ENCODE results near the gene AOPEP. TPM values are rescaled to one million over a fixed set of nuclear protein-coding genes. Genes with fewer than 3 reads are reported as not detected.
A peak's percentile ranks its signal among the peaks of the same experiment; 100 is the strongest.

Gene AOPEP
- total RNA-seq, 2 donors from 2014 or later = 81.5 to 224 TPM

- TF ChIP-seq, protein P1, sequence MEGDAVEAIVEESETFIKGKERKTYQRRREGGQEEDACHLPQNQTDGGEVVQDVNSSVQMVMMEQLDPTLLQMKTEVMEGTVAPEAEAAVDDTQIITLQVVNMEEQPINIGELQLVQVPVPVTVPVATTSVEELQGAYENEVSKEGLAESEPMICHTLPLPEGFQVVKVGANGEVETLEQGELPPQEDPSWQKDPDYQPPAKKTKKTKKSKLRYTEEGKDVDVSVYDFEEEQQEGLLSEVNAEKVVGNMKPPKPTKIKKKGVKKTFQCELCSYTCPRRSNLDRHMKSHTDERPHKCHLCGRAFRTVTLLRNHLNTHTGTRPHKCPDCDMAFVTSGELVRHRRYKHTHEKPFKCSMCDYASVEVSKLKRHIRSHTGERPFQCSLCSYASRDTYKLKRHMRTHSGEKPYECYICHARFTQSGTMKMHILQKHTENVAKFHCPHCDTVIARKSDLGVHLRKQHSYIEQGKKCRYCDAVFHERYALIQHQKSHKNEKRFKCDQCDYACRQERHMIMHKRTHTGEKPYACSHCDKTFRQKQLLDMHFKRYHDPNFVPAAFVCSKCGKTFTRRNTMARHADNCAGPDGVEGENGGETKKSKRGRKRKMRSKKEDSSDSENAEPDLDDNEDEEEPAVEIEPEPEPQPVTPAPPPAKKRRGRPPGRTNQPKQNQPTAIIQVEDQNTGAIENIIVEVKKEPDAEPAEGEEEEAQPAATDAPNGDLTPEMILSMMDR (IDR thresholded peaks at IDR 0.05) = no peak
- DNase-seq (no peak), ATAC-seq (no peak)
- H3K36me3 ChIP-seq (replicated peaks in 1 of 2; ENCODE audit: insufficient read depth in 1 of 2, low read depth in 2 of 2) = no peaks in the 10 kb centered on the region
- no peaks in the 10 kb centered on the region for H3K27me3 ChIP-seq
- peaks cover 9% of the 10 kb centered on the region for H3K4me1 ChIP-seq
- H3K9me3 ChIP-seq = no peaks in the 10 kb centered on the region
- intact Hi-C loops (cut with DNase I) = loop anchor here (10.0 kb wide), 1 partner anchor 54 kb away; no protein-coding TSS in a partner anchor
- H3K4me3 ChIP-seq = no peak overlapping the region
- WGBS, 2 donors = 85 to 95% methylated on average over 2 of the region's 2 CpGs
- no peak overlapping the region for H3K27ac ChIP-seq
Observed at GRCh38 chr9:94859226-94859625, 132.7 kb downstream of the AOPEP start.

- intact Hi-C loops (cut with DNase I) = loop anchor here (10.0 kb wide), 1 partner anchor 55 kb away; no protein-coding TSS in a partner anchor
- 90 to 97% methylated on average over 6 of the region's 6 CpGs for WGBS, 2 donors
- no peak for ATAC-seq
Observed at GRCh38 chr9:94859891-94860290, 133.4 kb downstream of the AOPEP start.

DNA sequence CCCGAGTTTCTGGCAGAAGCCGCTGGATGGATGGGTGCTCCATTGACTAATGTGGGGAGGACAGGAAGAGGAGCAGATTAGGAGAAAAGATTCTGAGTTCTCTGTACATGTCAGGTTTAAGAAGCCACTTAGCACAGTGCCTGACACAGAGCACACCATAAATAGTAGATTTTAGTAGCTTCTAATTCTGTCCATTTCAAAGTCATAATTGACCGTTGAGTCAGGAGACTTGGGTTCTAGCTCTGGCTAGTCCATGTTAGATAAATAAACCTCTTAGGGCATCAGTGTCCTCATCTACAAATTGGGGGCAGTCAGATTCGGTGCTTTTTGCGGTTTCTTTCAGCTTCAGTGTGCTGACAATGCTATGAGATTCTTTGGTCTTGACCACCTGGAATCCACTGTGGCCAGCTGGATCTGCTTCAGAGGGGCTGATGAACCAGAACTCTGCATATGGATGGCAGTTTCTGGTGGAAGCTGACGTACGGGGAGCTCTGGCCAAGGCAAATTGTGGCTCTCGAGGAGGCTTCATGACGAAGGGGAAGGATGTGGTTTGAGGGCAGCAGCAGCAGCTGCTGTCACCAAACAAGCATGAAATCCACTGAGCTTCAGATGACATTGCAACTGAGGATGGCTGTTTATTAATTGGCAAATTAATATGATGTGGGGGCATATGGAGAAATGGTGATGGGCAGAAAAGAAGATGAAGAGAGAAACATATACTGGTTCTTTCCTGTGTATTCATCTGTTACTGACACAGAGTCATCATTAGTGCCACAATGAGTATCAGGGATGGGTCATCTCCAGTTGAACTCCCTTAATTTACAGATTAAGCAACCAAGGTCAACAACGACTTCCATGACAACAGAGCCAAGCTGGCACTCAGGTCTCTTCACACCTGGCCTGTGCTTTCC, 134.4 kb downstream of the AOPEP start:
- 75 to 83% methylated on average over 10 of the region's 10 CpGs for WGBS, 2 donors
- Histone ChIP-seq H3K27me3 (no peaks in the 10 kb centered on the region), H3K36me3 (replicated peaks in 1 of 2; ENCODE audit: insufficient read depth in 1 of 2, low read depth in 2 of 2) (no peaks in the 10 kb centered on the region), H3K4me3 (no peak overlapping the region), H3K4me1 (peaks cover 13% of the 10 kb centered on the region), H3K9me3 (no peaks in the 10 kb centered on the region), H3K27ac (peak overlapping the region in 2 of 4 donors; percentile 20 to 39)
- intact Hi-C loops (cut with DNase I) = no loop called here
- DNase-seq (peak in 1 of 4 donors; percentile 28), ATAC-seq (no peak)
- TF ChIP-seq, protein P1 (IDR thresholded peaks at IDR 0.05) = no peak
- no peak for TF ChIP-seq POLR2A (IDR thresholded peaks at IDR 0.05)

More at GRCh38 chr9:94859891-94860290, 133.4 kb downstream of the AOPEP start:
- TF ChIP-seq POLR2A (IDR thresholded peaks at IDR 0.05) = no peak
- TF ChIP-seq, protein P1 (IDR thresholded peaks at IDR 0.05) = no peak
- Histone ChIP-seq H3K27me3 (no peaks in the 10 kb centered on the region), H3K4me1 (peaks cover 6% of the 10 kb centered on the region), H3K36me3 (replicated peaks in 1 of 2; ENCODE audit: insufficient read depth in 1 of 2, low read depth in 2 of 2) (no peaks in the 10 kb centered on the region), H3K27ac (no peak overlapping the region), H3K4me3 (no peak overlapping the region), H3K9me3 (no peaks in the 10 kb centered on the region)
- no peak for DNase-seq

DNA sequence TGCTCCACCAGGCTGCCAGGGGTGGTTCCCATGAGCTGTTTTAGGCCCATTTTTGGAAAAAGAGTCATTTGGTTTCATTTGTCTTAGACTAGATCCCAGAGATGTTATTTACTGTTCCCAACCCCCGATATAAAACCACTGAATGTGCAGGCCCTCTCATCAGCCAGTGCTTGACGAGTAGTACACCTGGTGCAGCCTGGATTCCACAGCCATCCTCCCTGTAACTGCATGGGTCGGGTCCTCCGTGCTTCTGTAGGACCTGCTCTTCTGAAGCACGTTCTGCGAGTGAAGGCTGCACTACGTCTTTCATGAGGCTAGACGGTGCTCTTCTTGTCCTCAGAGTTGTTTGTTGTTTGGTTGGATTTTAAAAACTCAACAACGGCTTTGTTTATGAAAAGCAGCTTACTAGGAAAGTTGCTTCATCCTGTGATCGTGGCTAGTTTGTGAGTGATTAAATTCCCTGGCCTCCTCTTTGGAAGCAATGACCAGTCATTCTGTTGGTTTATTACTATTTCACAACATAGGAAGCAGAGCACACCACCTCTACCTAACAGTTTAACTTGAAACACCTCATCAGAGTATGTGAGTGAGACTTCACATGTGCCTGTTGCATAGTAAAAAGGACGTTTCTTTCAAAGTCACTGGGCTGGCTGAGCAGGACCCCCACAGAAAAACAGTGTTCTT, 135.2 kb downstream of the AOPEP start:
- 83 to 84% methylated on average over 11 of the region's 11 CpGs for WGBS, 2 donors
- peaks cover 17% of the 10 kb centered on the region for H3K4me1 ChIP-seq
- peak; percentile 53 for ATAC-seq
- H3K36me3 ChIP-seq (replicated peaks in 1 of 2; ENCODE audit: insufficient read depth in 1 of 2, low read depth in 2 of 2) = no peaks in the 10 kb centered on the region
- H3K27me3 ChIP-seq = no peaks in the 10 kb centered on the region
- DNase-seq = peak in 1 of 4 donors; percentile 28
- intact Hi-C loops (cut with DNase I) = no loop called here
- H3K27ac ChIP-seq = peak overlapping the region in 2 of 4 donors; percentile 20 to 39
- H3K4me3 ChIP-seq = no peak overlapping the region
- TF ChIP-seq, protein P1 (IDR thresholded peaks at IDR 0.05) = no peak
- no peak for TF ChIP-seq POLR2A (IDR thresholded peaks at IDR 0.05)
- H3K9me3 ChIP-seq = no peaks in the 10 kb centered on the region
